Urothelium cell line (cell line): ENCODE data around the gene DNAJC27.

Experiments used
- DNase-seq: peaks from one replicate; pipeline ENCODE4 v3.0.0; 2011; ENCODE audit warnings: low spot score, mixed read lengths
- FAIRE-seq: peaks from 2 replicates; lab custom pipeline; 2011; peaks lifted over from hg19 to GRCh38; lab: Jason Lieb, UNC

Gene DNAJC27

DNA sequence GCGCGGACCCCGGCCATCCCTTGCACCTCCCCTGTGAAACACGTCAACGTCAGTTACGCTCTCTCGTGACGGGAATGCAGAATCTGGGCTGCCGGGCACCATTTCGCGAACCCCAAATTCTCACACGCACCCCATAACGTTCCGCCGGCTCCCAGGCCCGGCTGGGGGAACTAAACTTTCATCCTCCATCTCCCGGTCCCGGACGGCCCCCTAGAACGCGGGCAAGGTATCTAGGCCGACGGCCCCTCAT is 544 bp downstream of the DNAJC27 start:
- DNase-seq: no peak
- FAIRE-seq: no peak

DNA sequence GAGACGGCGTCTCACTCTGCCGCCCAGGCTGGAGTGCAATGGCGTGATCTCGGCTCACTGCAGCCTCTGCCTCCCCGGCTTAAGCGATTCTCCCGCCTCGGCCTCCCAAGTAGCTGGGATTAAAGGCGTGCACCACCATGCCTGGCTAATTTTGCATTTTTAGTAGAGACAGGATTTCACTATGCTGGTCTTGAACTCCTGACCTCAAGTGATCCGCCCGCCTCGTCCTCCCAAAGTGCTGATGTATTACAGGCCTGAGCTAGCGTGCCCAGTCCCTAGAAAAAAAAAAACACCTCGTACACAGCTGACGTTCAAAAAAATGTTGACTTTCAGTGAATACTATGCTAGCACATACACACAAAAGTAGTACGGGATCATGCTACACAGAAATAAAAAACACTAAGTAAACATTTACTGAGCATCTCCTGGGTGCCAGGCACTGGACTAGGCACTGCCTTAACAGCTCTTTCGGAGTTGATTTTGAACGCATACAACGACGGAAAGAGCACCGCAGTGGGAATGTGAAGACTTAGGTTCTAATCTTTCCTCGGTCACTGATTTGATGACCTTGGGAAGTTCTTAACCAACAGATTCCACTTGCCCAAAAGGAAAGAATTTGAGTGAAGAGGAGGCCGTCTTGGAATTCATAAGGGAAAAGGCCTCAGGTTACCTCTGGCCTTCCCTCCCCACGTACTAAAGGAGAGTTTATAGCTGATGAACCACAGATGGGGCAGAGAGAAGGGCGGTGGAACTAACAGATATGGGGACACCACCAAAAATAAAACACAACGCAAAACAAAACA is 1.1 kb downstream of the DNAJC27 start:
- DNase-seq: peak; percentile 35
- no peak for FAIRE-seq

DNA sequence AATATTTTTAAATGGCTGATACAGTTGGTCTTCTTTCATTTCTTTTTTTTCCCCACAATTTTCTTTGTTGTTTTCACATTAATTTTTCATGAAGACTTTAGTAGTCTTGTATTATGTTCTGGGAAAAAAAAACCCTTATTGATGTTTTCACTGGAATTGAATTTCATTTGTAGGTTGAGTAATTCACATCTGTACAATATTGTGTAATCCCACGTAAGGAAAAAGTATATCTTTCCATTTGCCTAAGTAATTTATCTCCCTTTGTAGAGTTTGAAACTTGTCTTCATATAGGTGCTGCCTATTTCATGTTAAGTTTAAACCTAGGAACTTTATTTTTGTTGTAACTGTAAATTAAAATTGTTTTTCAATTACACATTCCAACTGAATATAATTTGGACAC is 2.0 kb downstream of the DNAJC27 start:
- FAIRE-seq: no peak
- no peak for DNase-seq

DNA sequence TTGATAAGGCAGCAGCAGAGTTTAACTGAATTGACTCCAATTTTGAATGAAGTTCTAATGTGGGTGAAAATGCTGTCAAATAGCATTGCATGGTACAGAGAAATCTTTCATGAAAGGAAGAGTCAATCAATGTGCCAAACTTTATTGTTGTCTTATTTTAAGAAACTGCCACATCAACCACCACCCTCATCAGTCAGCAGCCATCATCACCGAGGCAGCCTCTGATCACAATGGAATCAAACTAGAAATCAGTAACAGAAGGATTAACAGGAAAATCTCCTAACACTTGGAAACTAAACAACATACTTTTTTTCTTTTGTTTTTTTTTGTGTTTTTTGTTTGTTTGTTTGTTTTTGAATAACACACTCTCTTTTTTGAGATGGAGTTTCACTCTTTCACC is 9.9 kb downstream of the DNAJC27 start:
- DNase-seq: no peak
- FAIRE-seq: no peak

DNA sequence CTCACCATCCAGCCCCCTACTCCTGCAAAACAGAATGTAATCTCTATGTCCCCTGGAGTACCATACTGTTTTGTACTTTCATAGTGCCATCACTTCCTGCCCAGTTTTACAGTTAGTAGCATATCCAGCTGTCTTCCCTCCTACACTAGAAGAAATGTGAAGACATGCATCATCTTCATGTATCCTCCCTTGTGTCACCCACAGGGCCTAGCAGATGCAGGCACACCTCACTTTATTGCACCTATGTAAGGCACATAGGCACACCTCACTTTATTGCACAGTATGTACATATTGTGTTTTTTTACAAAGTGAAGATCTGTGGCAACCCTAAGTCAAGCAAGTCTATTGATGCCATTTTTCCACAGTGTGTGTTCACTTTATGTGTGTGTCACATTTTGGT is 12.0 kb downstream of the DNAJC27 start:
- FAIRE-seq (no peak), DNase-seq (no peak)

DNA sequence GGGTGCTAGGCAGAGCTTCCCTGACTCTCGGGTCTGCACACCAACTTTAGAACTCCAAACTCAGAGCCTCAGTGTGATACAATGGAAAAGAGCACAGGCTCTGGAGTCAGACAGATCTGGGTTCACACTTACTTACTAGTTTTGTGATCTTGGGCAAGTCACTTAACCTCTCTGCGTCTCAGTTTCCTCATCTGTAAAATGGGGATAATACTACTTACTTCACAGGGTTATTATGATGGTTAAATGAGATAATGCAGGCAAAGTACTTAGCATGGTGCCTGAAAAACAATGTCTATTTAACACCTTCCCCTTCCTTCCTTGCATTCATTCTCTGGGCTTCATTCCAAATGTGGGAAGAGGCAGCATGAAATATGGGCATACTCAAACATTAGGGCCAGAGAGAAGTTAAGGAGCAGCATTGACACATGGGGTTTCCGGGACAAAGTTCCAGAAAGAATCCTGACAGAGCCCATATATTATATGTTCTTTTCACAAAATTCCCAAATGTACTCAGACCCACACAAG is 13.3 kb downstream of the DNAJC27 start:
- DNase-seq (no peak), FAIRE-seq (no peak)

DNA sequence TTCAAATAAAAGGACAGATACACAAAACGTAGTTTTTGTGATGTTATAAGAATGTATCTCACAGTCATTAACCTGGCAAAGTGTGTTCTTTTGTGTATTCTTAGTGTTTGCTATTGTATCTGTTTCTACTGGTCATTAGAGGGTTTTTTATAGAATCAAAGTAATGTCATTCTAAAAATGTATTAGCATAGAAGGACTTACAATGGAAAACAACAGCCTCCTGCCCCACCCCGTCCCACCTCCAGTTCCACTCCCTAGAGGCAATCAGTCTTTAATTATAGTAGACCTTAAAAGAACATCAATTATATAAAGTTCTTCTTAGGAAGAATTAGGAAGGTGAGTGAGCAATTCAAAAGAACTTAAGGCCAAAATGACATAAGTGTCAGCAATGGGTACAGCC is 13.8 kb downstream of the DNAJC27 start:
- DNase-seq (no peak), FAIRE-seq (no peak)

DNA sequence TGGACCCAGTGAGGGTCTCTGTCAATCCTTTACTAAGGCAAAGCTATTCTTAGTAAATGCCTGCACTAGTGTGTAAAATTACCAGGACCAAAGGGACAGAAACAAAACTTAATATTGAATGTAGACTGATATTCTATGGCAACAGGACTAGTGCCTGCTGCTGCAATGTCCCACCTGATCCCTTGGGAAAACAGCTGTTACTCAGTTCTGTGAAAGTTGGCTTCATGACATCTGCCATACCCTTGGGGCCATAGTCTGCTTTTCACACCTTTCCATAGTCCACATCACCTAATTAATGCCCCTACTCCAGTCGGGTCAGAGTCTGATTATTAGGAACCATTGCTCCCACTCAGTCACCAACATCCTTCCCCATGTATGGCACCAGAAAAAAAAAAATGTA is 14.5 kb downstream of the DNAJC27 start:
- FAIRE-seq: no peak
- DNase-seq: no peak

DNA sequence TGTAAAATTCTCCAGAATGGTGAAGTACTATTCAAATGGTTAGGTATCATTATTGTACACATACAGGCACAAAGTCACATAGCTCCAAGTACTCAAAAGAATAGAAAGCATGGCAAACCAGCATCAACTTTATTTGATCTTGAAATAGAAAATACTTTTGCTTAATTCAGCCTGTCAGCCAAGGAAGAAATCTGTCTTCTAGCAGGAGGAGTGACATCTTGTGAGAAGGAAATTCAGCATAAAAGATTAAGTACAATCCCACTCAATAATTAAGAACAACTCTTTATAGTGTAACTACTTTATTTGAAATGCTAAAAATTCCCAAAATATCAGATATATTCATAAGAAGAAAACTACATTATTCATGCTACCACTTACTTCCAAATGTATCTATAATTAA is 15.8 kb downstream of the DNAJC27 start:
- no peak for FAIRE-seq

DNA sequence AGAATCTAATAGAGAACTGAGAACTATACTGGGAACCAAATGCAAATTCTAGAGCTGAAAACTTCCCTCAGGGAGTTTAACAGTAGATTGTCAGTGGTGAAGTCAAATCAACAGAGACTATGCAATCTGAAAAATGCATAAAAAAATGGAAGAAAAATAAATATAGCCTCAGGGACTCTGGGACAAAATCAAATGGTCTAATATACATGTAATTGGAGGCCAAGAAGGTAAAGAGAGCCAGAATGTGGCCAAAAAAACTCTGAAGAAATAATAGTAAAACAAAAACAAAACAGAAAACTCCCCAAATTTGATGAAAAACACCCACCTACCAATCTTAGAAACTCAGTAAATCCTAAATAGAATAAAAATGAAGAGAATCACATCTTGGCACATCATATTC is 16.5 kb downstream of the DNAJC27 start:
- FAIRE-seq (no peak), DNase-seq (no peak)

More for the DNA sequence above, 15.8 kb downstream of the DNAJC27 start:
- DNase-seq: no peak

DNA sequence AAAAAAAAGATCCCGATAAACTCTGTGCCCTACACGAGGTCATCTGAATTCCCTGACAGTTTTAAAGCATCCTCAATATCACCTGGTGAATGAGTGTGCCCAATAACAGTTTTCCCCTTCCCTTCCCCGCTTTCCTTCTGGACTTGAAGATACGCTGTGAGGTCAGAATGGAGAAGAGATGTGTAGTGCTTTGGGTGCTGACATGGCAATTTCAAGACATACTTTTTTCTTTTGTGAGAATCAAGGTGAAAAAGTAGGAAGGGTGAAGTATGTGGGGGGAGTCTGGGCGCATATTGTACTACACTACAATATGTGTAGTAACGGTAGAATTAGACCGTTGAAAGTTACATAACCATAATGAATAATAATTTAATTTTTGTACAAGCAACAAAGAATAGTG is 21.7 kb downstream of the DNAJC27 start:
- no peak for FAIRE-seq
- no peak for DNase-seq

DNA sequence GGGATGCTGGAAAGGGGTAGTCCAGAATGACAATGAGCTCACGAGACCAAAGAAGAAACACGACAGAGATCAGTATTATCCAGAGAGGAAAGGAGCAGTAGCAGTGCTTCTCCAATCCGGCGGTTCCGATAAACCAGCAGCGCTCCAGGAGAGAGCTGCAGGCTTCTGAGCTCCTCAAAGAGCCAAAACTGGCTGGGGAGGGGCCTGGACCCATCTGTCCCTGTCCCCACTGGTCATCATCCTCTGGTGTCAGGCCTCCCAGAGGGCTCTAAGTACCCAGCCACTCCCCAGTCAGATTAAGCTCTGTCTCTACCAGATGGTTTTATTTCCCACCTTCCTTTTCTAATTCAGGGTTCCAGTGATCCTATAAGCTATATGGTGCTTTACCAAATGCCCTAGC is 23.2 kb downstream of the DNAJC27 start:
- DNase-seq (no peak), FAIRE-seq (no peak)

DNA sequence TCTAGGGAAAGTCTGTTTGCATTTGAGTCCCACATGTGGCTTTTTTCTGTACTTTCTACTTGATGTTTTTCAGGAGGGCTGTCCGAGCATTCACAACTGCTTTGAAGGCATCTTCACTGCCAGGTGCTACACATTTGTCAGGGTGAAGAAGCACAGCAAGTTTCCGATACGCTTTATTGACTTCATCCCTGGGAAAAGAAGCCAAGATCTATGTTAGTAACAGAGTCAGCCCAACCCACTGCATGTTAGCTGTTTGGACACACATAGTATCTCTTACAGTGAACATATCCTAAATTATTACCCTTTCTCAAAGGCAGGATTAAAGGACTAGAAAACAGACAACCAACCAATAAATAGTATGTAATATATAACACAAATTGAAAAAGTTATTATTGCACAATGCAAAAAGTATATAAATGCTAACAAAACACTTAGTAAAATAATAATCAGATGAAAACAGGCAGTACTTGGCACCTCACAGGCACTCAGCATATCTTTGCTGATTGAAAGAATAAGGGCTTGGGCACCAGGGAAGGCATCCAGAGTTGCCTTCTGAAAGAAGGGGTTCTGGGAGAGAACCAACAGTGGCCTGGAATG is 24.1 kb downstream of the DNAJC27 start:
- DNase-seq: no peak
- no peak for FAIRE-seq

DNA sequence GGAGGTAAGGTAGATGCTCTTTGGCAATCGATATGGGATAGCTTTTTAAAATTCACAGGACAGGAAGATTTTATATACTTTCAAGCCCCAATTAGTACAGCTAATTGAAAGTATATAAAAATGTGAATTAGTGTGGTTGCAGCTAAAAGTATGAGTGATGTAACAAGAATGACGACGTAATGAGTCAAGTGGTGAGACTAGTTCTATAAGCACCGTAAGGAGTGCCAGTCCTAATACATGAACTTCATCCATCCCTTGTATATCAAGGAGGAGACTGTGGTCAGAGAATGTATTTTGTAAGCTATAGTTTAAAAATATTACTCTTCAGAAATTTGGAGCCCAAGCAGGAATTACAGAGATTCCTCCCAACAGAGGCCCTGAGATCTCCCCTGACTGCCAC is 25.8 kb downstream of the DNAJC27 start:
- FAIRE-seq (no peak), DNase-seq (no peak)

DNA sequence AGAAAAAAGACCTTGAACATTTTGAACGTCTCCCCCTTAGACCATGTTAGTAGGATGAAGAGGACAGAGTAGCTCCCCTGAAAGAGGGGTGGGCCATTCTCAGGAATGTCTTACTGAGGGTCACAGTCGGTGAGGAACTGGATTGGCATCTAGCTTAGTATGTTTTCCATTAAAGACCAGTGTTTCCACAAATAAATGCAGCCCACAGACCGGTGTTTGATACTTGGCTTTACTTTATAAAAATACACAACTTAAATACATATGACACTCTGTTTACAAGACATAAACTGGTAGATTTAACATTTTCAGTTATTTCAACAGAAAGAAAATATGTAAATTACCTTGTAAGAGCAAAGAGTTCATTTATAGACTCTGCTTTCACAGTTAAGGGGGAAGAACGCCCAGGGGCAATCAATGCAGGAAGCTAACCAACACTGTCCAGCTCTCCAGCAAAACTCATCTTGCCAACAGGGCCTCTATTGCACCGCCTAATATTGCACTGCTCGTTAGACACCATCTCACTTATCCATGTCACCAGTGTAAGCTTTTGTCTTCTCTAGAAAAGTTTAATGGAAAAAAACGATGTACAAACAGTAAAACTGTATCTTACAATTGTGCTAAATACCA is 28.2 kb downstream of the DNAJC27 start:
- FAIRE-seq: no peak
- no peak for DNase-seq

DNA sequence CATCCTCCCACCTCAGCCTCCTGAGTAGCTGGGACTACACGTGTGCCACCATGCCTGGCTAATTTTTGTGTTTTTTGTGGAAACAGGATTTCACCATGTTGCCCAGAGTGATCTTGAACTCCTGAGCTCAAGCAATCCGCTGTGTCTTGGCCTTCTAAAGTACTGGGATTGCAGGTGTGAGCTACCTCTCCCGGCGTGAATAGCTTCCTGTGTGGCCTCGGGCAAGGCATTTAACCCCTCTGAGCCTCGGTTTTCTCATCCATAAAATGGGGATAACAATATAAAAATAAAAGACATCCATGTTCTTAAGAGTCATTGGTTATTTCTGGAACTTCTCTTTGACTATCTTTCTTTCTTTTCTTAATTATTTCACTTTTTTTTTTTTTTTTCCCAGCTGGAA is 32.4 kb downstream of the DNAJC27 start:
- FAIRE-seq: no peak
- no peak for DNase-seq

DNA sequence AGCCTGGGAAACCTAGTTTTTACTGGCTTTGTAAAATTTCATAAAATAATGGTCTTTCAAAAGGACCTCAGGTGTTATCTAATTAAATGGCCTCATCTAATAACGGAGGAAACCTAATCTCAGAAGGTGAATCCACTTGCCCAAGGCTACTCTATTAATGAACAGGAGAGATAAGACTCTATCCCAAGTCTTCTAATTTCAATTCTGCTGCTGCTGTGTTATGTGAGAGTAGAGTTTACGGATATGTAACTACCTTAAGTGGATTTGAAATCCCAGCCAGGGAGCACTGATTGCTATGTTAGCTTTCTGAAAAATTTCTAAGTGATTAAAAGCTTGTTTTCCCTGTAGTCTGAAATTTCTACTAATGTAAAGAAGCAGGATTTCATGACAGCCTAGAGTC is 34.5 kb downstream of the DNAJC27 start:
- no peak for FAIRE-seq
- DNase-seq: no peak

DNA sequence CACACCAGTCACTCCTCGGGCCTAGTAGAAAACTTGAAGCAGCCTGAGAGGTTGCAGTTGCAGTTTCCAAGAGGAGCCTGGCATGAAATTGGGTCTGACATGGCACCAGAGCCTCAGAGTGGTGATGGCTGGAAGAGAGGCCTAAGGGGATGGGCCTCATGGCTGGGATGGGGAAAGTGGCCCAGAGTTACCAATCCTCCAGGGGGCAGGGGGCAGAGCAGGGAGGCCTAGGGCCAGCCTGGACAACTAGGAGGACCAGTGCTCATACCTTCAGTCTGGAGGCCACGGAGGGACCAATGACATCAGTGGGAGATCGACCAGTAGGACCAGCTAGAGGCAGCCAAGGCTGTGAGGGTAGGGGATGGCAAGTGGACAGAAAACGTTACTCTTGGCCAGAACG is 36.6 kb downstream of the DNAJC27 start:
- DNase-seq (no peak), FAIRE-seq (peak; percentile 82)

DNA sequence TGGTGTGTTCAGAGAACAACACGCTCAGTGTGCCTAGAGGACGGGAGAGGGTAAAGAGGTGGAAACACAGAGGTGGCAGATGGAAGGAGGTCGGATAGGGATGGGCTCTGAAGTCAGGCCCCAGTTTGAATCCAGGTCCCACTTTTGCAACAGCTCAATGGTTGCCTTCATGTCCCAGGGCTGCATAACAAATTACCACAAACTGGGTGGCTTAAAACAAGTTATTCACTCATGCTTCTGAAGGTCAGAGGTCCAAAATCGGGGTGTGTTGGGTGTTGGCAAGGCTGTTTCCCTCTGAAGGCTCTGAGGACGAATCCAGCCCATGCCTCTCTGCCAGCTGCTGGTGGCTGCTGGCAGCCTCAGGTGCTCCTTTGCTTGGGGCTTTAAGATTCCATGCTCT is 39.0 kb downstream of the DNAJC27 start:
- DNase-seq (no peak), FAIRE-seq (no peak)

DNA sequence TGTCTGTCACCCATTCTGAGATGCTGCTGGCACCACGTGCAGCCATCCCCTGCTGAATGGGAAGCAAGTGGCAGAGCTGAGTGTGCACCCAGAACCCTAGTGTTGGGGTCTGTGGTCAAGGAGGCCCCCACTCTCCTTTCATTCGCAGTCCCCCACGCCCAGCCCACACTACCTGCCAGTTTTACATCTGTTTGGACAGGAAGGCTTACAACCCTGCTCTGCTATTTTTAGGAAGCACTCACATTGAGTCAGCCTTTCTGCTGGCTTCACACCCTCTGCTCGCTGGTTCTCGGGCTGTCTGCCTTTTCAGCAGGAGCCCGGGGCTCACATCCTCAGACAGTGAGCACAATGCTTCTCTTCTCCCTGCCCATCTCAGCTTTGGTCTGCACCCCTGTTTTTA is 41.0 kb downstream of the DNAJC27 start:
- FAIRE-seq (no peak), DNase-seq (no peak)

DNA sequence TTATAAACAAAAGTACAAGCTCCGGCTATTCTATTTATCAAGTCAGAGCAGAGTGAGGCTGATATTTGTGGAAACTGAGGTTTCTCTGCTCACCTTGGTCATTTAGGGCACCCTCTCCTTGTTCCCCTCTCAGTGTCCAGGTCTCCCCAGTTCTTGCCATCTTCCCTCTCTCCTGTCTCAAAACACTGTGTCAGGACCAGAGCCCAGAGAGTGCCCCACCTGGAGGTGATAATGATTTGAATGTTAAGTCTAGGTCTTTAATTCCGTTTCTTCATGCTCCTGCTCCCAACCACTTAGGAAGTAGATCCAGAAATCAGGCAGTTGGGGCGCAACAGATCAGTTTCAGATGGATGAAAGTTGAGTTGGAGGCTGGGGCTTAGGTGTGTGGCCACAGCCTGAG is 42.5 kb downstream of the DNAJC27 start:
- FAIRE-seq: no peak
- DNase-seq: no peak

DNA sequence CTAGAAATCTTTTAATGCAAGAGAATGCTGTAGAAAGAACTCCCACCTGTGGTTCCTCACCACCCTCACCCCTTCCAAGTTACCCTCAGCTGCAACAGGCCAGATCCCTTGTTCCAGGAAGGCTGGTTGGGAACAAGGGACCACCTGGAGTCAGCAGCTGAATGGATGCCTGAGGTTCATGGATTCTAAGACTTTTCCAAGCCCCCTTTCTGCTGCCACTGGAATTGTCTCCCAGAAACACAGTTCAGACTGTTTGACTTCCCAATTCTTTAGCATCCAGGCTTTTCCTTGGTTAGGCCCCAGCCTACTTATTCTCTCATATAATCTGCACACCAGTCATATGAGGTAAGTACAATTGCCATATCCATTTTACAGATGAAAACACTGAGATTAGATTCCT is 43.7 kb downstream of the DNAJC27 start:
- FAIRE-seq (no peak), DNase-seq (no peak)
